IMR-90 (cell line): ENCODE data around the gene AGFG1. TPM values are rescaled to one million over a fixed set of nuclear protein-coding genes. Genes with fewer than 3 reads are reported as not detected.

ENCODE experiments used
- ATAC-seq: fragments of 200-7000 bp; cut with Tn5 transposase; 2 replicates; pipeline ENCODE4 v1.9.1; 2020; ENCODE audit warnings: low read depth, mild to moderate bottlenecking, moderate library complexity
- BruUV-seq: library from RNA; stranded (reverse); fragments of 400-500 nt; replicated peaks from 2 replicates; lab custom pipeline; 2021; lab: Mats Ljungman, UMichigan
- CTCF ChIA-PET: fragments of 300-600 bp; formaldehyde crosslinking; extraction: SDS; loops from one replicate; lab custom pipeline; 2021; ENCODE audit warnings: antibody characterized with exemption; lab: Yijun Ruan, JAX
- POLR2A ChIA-PET: fragments of 300-600 bp; sonication (Branson Sonifier 250); formaldehyde crosslinking; loops from one replicate; lab custom pipeline; 2022; ENCODE audit warnings: antibody characterized with exemption; ENCODE audit not compliant: unreplicated experiment; lab: Charles Lee
- DNase-seq: peaks from one replicate; pipeline ENCODE4 v3.0.0; 2013
- H2AFZ ChIP-seq: replicated peaks from 2 replicates; pipeline ENCODE3; 2013; ENCODE audit warnings: low read length, mild to moderate bottlenecking; ENCODE audit not compliant: poor library complexity
- H2AK5ac ChIP-seq: 2 replicates; pipeline ENCODE4 v1.6.1; 2013; ENCODE audit warnings: low read depth, low read length, inconsistent platforms
- H2AK9ac ChIP-seq: replicated peaks from 2 replicates; pipeline ENCODE3; 2013; ENCODE audit warnings: mild to moderate bottlenecking, low read depth, low read length, moderate library complexity; ENCODE audit not compliant: poor library complexity
- H2BK120ac ChIP-seq: 2 replicates; pipeline ENCODE4 v1.6.1; 2013; ENCODE audit warnings: low read depth, low read length, inconsistent platforms
- H2BK15ac ChIP-seq: 3 replicates; pipeline ENCODE4 v1.6.1; 2013; ENCODE audit warnings: low read depth, low read length, inconsistent platforms
- H2BK20ac ChIP-seq: 2 replicates; pipeline ENCODE4 v1.6.1; 2013; ENCODE audit warnings: low read depth, mild to moderate bottlenecking, inconsistent platforms, low read length, moderate library complexity
- H2BK5ac ChIP-seq: 2 replicates; pipeline ENCODE4 v1.6.1; 2013; ENCODE audit warnings: mild to moderate bottlenecking, low read depth, low read length, inconsistent platforms; ENCODE audit not compliant: poor library complexity, severe bottlenecking
- H3K14ac ChIP-seq: replicated peaks from 2 replicates; pipeline ENCODE4 v1.6.1; 2013; ENCODE audit warnings: low read depth, low read length, inconsistent platforms
- H3K18ac ChIP-seq: 2 replicates; pipeline ENCODE4 v1.6.1; 2013; ENCODE audit warnings: low read depth, low read length, control low read depth
- H3K23ac ChIP-seq: 2 replicates; pipeline ENCODE4 v1.6.1; 2013; ENCODE audit warnings: low read depth, low read length, inconsistent platforms
- H3K27ac ChIP-seq: 2 replicates; pipeline ENCODE4 v1.5.1; 2013; ENCODE audit warnings: mild to moderate bottlenecking, control low read depth, low read length; ENCODE audit not compliant: insufficient read depth
- H3K27me3 ChIP-seq: 2 replicates; pipeline ENCODE4 v1.6.1; 2013; ENCODE audit warnings: low read length; ENCODE audit not compliant: control insufficient read depth, insufficient read depth
- H3K36me3 ChIP-seq: 2 replicates; pipeline ENCODE4 v1.6.1; 2013; ENCODE audit warnings: low read length, mixed read lengths; ENCODE audit not compliant: control insufficient read depth, insufficient read depth
- H3K4ac ChIP-seq: 2 replicates; pipeline ENCODE4 v1.6.1; 2013; ENCODE audit warnings: low read depth, low read length, inconsistent platforms
- H3K4me1 ChIP-seq: 2 replicates; pipeline ENCODE4 v1.6.1; 2013; ENCODE audit warnings: low read length, mixed read lengths; ENCODE audit not compliant: control insufficient read depth, insufficient read depth
- H3K4me2 ChIP-seq: 2 replicates; pipeline ENCODE4 v1.6.1; 2013; ENCODE audit warnings: low read depth, mild to moderate bottlenecking, control low read depth, low read length, moderate library complexity
- H3K4me3 ChIP-seq: 2 replicates; pipeline ENCODE4 v1.5.1; 2013; ENCODE audit warnings: low read depth, mild to moderate bottlenecking, control low read depth, low read length, moderate library complexity; ENCODE audit not compliant: insufficient read depth
- H3K56ac ChIP-seq: 2 replicates; pipeline ENCODE4 v1.6.1; 2013; ENCODE audit warnings: low read length, inconsistent platforms; ENCODE audit not compliant: insufficient read depth; ENCODE audit errors: extremely low read depth
- H3K79me1 ChIP-seq, 2 experiments: 2 replicates each; pipeline ENCODE4 v1.6.1; 2013; ENCODE audit warnings: low read length in 2 of 2, inconsistent platforms in 1 of 2, low read depth in 1 of 2
- H3K9ac ChIP-seq: 2 replicates; pipeline ENCODE4 v1.6.1; 2013; ENCODE audit warnings: low read depth, low read length, control low read depth
- H3K9me1 ChIP-seq: 2 replicates; pipeline ENCODE4 v1.6.1; 2013; ENCODE audit warnings: low read length, inconsistent platforms; ENCODE audit not compliant: insufficient read depth
- H3K9me3 ChIP-seq: 2 replicates; pipeline ENCODE4 v1.6.1; 2013; ENCODE audit warnings: low read length; ENCODE audit not compliant: control insufficient read depth, insufficient read depth
- H4K20me1 ChIP-seq: 2 replicates; pipeline ENCODE4 v1.6.1; 2013; ENCODE audit warnings: low read length, inconsistent platforms; ENCODE audit not compliant: insufficient read depth
- H4K5ac ChIP-seq: 2 replicates; pipeline ENCODE4 v1.6.1; 2013; ENCODE audit warnings: mild to moderate bottlenecking, low read depth, low read length, control low read depth
- H4K8ac ChIP-seq, 2 experiments: 2 replicates each; pipeline ENCODE4 v1.6.1; 2013; ENCODE audit warnings: low read depth in 2 of 2, low read length in 2 of 2, control low read depth in 1 of 2, inconsistent platforms in 1 of 2
- H4K91ac ChIP-seq: 2 replicates; pipeline ENCODE4 v1.6.1; 2013; ENCODE audit warnings: low read depth, low read length, inconsistent platforms; ENCODE audit not compliant: insufficient read depth
- FOS ChIP-seq: fragments of 150-350 bp; IDR thresholded peaks from 2 replicates; pipeline ENCODE4 v1.6.1; 2016; ENCODE audit warnings: low read depth, low read length
- WGBS, 2 experiments: methylation state at CpG; one replicate each; pipeline versions ENCODE4 v1.1.5 to v1.1.7; 2013; ENCODE audit warnings: missing lambda C conversion rate in 2 of 2; ENCODE audit not compliant: insufficient read length in 1 of 2; ENCODE audit errors: extremely low coverage in 2 of 2; 5-methylcytosine and 5-hydroxymethylcytosine counted together
- dilution Hi-C: fragments of 300-500 bp; cut with HindIII; formaldehyde crosslinking; loops from one replicate; pipeline ENCODE4 v1.14.3; 2018; ENCODE audit warnings: low sequenced_read_pairs; ENCODE audit not compliant: unreplicated experiment
- in situ Hi-C: fragments of 300-500 bp; cut with MboI; formaldehyde crosslinking; loops from 3 replicates; pipeline ENCODE4 v1.14.3; 2019; ENCODE audit warnings: low sequenced_read_pairs, inconsistent platforms, mixed read lengths
- intact Hi-C: fragments of 100-400 bp; cut with micrococcal nuclease; formaldehyde crosslinking; loops from 2 replicates; pipeline ENCODE4 v1.10.0; 2022
- polyA plus RNA-seq, 3 experiments: library from polyadenylated mRNA; depleted of rRNA; stranded (reverse); fragments of >200 nt; gene quantifications; 2 replicates each; pipeline ENCODE4 v1.2.3, GENCODE V29; 2012; ENCODE audit warnings: low replicate concordance in 1 of 3
- total RNA-seq: library from RNA; depleted of rRNA; stranded (reverse); fragments of >200 nt; gene quantifications from 2 replicates; pipeline ENCODE4 v1.2.3, GENCODE V29; 2012

AGFG1 gene
- total and polyA plus RNA-seq, 2 of the 4 experiments (the other 2 are of a cell fraction): 58.4 to 126 TPM

- Histone ChIP-seq H2AFZ (no peak overlapping the region), H3K27me3 (no peaks in the 10 kb centered on the region), H4K20me1 (no peaks in the 10 kb centered on the region), H3K4me3 (no peak overlapping the region), H3K9me3 (no peaks in the 10 kb centered on the region), H3K4me2 (no peak overlapping the region), H3K56ac (no peak overlapping the region), H3K18ac (no peak overlapping the region), H3K36me3 (peaks cover 12% of the 10 kb centered on the region), H3K9ac (no peak overlapping the region), H2BK120ac (no peak overlapping the region), H2AK9ac (no peak overlapping the region), H3K4ac (no peak overlapping the region), H3K79me1 (peaks cover 3 to 10% of the 10 kb centered on the region in 2 experiments; a peak in 3 of 4 replicates), H2BK20ac (no peak overlapping the region), H4K8ac (no peak overlapping the region), H2BK15ac (no peak overlapping the region), H2BK5ac (no peak overlapping the region), H2AK5ac (no peak overlapping the region), H3K9me1 (no peaks in the 10 kb centered on the region), H3K23ac (no peak overlapping the region), H4K91ac (no peak overlapping the region), H3K27ac (no peak overlapping the region), H3K14ac (no peak overlapping the region), H4K5ac (no peak overlapping the region), H3K4me1 (no peaks in the 10 kb centered on the region)
- dilution Hi-C loops: no loop called here
- ChIA-PET CTCF (interaction anchor here (0.6 to 0.8 kb wide), 2 partner anchors 19 to 59 kb away, joined by 4 read pairs; no protein-coding TSS in a partner anchor), POLR2A (no interaction called here)
- intact Hi-C loops: no loop called here
- ATAC-seq: no peak
- no peak for TF ChIP-seq FOS
- 100% methylated on average over 1 of the region's 3 CpGs; no CpG with 5 or more reads in 1 of the 2 experiments for WGBS, 2 experiments
- in situ Hi-C loops: no loop called here
- DNase-seq: no peak
- no TSS peak for BruUV-seq
Measured at GRCh38 chr2:227551836-227552235, 79.9 kb downstream of the AGFG1 start.
